Memory B cell (primary cell): Measurements from ENCODE around the gene SLIT3.

ENCODE experiments used
- ATAC-seq: fragments of 150-1000 bp; cut with Tn5 transposase; 2 replicates; pipeline ENCODE4 v1.10.0; 2021; ENCODE audit warnings: low read depth, mild to moderate bottlenecking, moderate library complexity
- DNase-seq, 2 donors: peaks; one replicate each; pipeline ENCODE4 v3.0.0; 2022; ENCODE audit warnings: low spot score in 2 of 2
- H3K27ac Mint-ChIP-seq: one replicate; pipeline ENCODE4 v1.8.0; 2022; ENCODE audit warnings: mild to moderate bottlenecking, moderate library complexity, mixed read lengths
- H3K27me3 Mint-ChIP-seq: one replicate; pipeline ENCODE4 v1.8.0; 2022; ENCODE audit warnings: mixed read lengths
- H3K36me3 Mint-ChIP-seq: one replicate; pipeline ENCODE4 v1.8.0; 2022; ENCODE audit warnings: mild to moderate bottlenecking, mixed read lengths
- H3K4me1 Mint-ChIP-seq: one replicate; pipeline ENCODE4 v1.8.0; 2022; ENCODE audit warnings: mixed read lengths
- H3K4me3 Mint-ChIP-seq: one replicate; pipeline ENCODE4 v1.8.0; 2022; ENCODE audit warnings: mild to moderate bottlenecking, moderate library complexity, mixed read lengths
- H3K9me3 Mint-ChIP-seq: one replicate; pipeline ENCODE4 v1.8.0; 2022; ENCODE audit warnings: mixed read lengths

Gene SLIT3

DNA sequence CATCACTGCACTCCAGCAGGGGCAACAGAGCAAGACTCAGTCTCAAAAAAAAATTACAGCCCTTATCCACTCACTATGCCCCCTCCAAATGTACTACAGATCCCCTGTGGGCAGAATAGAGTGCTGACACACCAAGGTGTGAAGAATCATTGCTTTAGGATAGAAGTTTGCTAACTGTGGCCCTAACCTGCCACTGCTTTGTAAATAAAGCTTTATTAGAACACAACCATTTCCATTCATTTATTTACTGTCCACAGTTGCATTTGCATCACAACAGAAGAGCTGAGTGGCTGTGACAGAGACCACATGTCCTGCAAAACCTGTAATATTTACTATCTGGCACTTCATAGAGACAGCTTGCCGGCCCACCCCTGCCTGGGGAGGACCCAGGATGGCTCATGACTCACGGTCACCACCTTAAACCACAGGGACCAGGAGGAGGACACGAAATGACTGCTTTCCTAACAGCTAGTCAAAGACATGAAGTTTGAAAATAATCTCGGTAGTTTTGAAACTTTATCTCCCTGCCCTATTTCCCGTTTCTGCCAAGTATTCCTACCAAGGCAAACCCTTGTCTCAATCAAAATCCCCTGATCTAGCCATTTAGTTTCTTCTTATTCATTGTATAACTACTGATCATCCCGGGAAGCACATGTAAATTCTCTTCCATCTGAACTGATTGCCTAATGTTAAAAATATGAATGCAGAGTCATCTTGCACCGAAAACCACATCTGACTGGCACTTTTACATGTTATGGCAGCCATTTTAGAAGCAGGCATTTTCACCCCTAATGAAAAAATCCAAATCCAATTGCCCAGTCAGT is 206.1 kb downstream of the SLIT3 start:
- DNase-seq (no peak), ATAC-seq (no peak)
- no peak overlapping the region for H3K4me3 Mint-ChIP-seq
- H3K9me3 Mint-ChIP-seq: peaks cover 2% of the 10 kb centered on the region
- peaks cover 5% of the 10 kb centered on the region for H3K27me3 Mint-ChIP-seq
- H3K27ac Mint-ChIP-seq: no peak overlapping the region
- no peaks in the 10 kb centered on the region for H3K36me3 Mint-ChIP-seq
- no peaks in the 10 kb centered on the region for H3K4me1 Mint-ChIP-seq

DNA sequence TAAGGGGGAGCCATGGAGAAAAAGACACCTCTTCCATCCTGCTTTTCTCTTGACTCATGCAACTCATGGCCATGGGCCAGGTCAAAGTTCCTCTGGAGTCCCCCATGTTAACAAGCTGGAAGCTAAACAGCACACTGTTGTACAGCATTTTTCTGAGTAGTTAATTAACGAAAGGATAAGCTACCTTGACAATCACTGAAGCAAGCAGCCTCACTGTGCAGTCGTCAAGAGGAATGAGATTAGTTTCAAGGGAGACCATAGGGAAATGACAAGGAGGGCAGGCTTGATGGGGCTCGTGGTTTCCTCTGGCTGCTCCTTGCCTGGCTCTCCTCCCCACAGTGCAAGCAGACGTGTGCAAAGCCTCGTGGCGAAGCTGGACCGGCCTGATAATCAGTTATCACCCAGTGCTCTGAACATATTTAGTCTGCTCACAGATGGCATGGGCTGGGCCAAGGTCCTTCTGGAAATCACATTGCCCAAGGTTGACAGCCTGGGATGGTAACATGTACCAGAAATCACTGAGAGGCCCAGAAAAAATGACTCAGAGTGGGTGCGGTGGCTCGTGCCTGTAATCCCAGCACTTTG is 209.5 kb downstream of the SLIT3 start:
- H3K4me1 Mint-ChIP-seq: no peaks in the 10 kb centered on the region
- peaks cover 1% of the 10 kb centered on the region for H3K9me3 Mint-ChIP-seq
- ATAC-seq: no peak
- no peaks in the 10 kb centered on the region for H3K36me3 Mint-ChIP-seq
- H3K4me3 Mint-ChIP-seq: no peak overlapping the region
- DNase-seq: no peak
- H3K27me3 Mint-ChIP-seq: peaks cover 1% of the 10 kb centered on the region
- no peak overlapping the region for H3K27ac Mint-ChIP-seq

- peaks cover 1% of the 10 kb centered on the region for H3K27me3 Mint-ChIP-seq
- H3K4me3 Mint-ChIP-seq: no peak overlapping the region
- no peaks in the 10 kb centered on the region for H3K4me1 Mint-ChIP-seq
- H3K9me3 Mint-ChIP-seq: peaks cover 1% of the 10 kb centered on the region
- no peak overlapping the region for H3K27ac Mint-ChIP-seq
- H3K36me3 Mint-ChIP-seq: no peaks in the 10 kb centered on the region
- no peak for DNase-seq
- ATAC-seq: no peak
Observed at GRCh38 chr5:169089343-169089742, 211.6 kb downstream of the SLIT3 start.

DNA sequence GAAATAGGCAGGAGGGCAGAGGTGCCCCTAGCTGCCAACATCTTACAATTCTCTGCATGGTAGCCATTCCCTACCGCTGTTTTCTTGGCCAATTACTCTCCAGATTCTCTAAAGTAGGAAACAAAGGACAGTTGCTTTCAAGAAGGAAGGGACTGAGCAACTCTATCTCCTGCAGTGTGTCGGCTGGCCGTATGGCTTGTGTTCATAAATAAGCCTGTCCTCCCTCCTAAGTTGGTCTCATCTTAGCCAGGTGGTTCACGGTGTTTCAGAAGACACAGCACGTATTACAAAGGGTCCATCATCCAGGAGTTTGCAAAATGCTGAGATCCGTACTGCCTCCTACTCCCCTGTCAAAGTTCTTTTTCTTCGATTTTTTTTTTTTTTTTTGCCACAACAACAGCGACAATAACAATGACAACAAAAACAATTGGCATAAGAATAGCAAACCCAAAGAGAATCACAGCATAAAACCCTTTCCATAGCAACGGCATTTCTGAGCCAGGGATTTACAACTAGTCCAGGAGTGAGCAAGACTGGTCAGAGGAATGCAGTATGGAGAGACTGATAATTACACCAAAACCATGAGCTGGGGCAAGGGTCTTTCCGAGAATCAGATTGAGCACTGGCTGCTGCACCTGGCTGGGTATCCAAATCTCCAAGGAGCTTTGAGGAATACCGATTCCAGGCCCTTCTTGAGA is 212.8 kb downstream of the SLIT3 start:
- Mint-ChIP-seq H3K27me3 (peaks cover 1% of the 10 kb centered on the region), H3K36me3 (no peaks in the 10 kb centered on the region), H3K4me3 (no peak overlapping the region), H3K4me1 (no peaks in the 10 kb centered on the region), H3K27ac (no peak overlapping the region), H3K9me3 (peaks cover 1% of the 10 kb centered on the region)
- ATAC-seq: no peak
- DNase-seq: no peak

- ATAC-seq: no peak
- H3K36me3 Mint-ChIP-seq: no peaks in the 10 kb centered on the region
- no peak for DNase-seq
- peaks cover 1% of the 10 kb centered on the region for H3K9me3 Mint-ChIP-seq
- H3K4me1 Mint-ChIP-seq: no peaks in the 10 kb centered on the region
- no peaks in the 10 kb centered on the region for H3K27me3 Mint-ChIP-seq
- H3K4me3 Mint-ChIP-seq: no peak overlapping the region
- no peak overlapping the region for H3K27ac Mint-ChIP-seq
Observed at GRCh38 chr5:169085636-169086035, 215.3 kb downstream of the SLIT3 start.

DNA sequence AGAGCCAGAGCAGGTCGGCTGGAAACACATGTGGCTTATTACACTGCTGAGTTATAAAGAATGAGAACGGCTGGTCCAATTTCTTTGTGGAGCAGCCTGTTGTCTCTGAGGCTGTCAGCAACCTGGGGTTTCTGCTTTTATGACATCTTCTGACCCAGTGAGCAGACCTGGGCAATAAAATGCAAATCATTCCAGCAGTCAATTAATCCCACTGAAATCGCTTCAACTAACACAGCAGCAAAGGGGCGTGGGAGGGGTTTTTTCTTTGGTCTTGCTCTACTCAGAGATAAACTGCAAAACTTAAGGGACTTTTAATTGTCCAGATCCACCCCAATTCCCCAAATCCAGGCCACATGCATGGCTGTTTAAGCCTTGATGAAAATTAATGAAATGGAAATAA is 215.7 kb downstream of the SLIT3 start:
- H3K9me3 Mint-ChIP-seq: no peaks in the 10 kb centered on the region
- no peak overlapping the region for H3K27ac Mint-ChIP-seq
- no peaks in the 10 kb centered on the region for H3K36me3 Mint-ChIP-seq

DNA sequence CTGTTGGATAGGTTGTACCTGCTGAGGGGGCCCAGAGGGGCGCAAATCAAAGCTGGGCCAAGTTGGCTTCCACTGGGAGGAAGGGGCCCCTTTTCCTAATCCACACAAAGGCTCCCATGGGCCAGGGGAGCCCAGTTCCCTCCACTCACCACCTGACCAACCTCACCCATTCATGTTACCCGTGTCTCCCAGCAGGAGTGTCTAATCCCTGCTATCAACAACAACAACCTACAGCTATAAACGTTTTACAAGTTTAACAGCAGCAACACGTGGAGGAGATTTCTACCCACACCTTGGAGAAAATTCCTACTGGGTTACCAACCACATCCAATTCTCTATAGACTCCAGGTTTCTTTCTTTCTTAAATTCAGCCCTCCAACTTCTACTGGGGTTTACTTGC is 216.2 kb downstream of the SLIT3 start:
- no peaks in the 10 kb centered on the region for H3K27me3 Mint-ChIP-seq
- H3K36me3 Mint-ChIP-seq: no peaks in the 10 kb centered on the region
- no peak overlapping the region for H3K27ac Mint-ChIP-seq
- ATAC-seq: no peak
- no peak overlapping the region for H3K4me3 Mint-ChIP-seq
- no peaks in the 10 kb centered on the region for H3K4me1 Mint-ChIP-seq
- DNase-seq: no peak
- H3K9me3 Mint-ChIP-seq: no peaks in the 10 kb centered on the region

More for the DNA sequence above, 215.7 kb downstream of the SLIT3 start:
- Mint-ChIP-seq H3K4me1 (no peaks in the 10 kb centered on the region), H3K27me3 (no peaks in the 10 kb centered on the region), H3K4me3 (no peak overlapping the region)
- DNase-seq (no peak), ATAC-seq (no peak)

DNA sequence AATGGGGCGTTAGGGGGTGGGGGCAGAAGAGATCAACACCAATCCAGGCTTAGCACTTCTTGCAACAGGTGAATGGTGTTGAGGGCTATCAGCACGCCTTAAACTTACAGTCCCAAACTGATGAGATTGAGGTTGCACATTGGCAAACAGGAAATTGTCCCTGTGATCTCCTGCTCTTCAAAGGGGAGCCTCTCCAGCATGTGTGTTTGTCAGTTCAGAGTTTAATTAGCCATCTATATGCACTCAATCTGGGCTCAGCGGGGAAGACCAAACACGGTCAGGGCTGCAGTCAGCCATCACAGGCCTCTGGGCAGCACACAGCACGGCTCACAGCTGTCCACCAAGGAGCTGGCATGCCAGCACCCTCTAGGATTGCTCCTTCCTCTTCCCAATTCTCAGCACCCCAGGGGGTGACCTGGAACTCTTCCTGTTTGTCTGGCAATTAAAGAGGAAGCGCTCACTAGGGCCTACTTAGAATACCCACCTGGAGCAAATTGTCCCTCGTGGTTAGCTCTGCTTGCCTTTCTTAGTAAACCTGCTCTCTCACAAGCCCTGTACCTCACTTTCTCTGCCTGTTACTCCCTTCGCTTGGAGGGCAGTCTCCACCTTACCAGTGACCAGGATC is 217.4 kb downstream of the SLIT3 start:
- H3K4me3 Mint-ChIP-seq: no peak overlapping the region
- no peak overlapping the region for H3K27ac Mint-ChIP-seq
- no peak for DNase-seq
- no peak for ATAC-seq
- H3K27me3 Mint-ChIP-seq: peaks cover under 1% of the 10 kb centered on the region
- no peaks in the 10 kb centered on the region for H3K4me1 Mint-ChIP-seq
- H3K36me3 Mint-ChIP-seq: no peaks in the 10 kb centered on the region
- H3K9me3 Mint-ChIP-seq: no peaks in the 10 kb centered on the region

DNA sequence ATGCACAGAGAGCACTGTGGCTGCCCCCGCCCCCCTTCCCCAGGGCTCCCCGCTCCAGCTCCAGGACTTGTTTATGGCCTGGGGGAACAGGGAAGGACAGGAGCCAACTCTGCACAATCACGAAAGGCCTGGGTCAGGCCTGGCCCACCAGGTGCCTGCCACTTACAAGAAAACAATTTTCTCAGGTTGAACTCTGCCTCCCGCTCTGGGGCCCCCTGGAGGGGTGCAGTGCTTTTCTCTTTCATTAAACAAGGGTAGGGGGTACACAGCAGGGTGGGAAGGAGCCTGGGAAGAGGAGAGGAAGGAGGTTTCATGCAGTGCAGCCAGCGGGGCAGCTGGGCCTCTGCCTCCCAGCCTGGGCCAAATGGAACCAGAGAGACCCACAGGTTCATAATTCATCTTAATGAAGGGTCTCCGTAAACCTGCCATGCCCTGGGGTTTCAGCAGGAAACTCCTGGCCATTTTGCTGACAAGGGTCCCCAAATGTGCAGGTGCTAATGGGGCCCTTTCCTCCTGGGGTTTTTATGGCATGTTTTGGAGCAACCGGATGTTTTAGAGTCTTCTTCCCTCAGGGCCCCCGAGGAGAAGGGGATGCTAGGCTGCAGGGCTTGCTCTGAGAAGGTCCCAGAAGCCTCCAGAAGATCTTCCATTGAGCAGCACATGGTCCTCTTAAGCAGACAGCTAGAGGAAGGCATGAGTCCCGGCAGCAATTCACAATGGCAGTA is 219.8 kb downstream of the SLIT3 start:
- Mint-ChIP-seq H3K27ac (no peak overlapping the region), H3K36me3 (no peaks in the 10 kb centered on the region), H3K4me1 (no peaks in the 10 kb centered on the region), H3K9me3 (no peaks in the 10 kb centered on the region), H3K4me3 (no peak overlapping the region), H3K27me3 (peaks cover 4% of the 10 kb centered on the region)
- no peak for ATAC-seq
- DNase-seq: no peak

DNA sequence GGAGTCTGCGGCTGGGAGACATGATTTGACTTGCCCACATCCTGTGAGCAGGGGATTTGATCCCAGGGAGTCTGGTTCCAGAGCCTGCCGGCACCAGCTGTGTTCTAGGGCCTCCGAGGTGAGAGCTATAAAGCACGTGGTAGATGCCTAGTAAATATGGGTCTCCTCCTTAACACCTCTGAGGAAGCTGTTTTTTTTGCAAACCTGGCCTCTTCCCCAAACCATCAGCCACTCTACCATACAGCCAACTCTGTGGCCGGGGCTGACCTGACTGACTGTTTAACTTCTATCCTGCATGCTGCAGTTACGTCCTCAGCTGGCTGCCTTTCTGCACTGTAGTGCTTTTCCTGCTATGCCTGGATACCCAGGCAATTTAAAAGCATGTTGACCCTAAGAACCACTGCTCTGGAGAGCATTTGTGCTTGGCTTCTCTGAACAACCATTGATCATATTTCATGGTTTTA is 220.5 kb downstream of the SLIT3 start:
- H3K4me1 Mint-ChIP-seq: no peaks in the 10 kb centered on the region

GRCh38 chr5:169079697-169080096 is 221.2 kb downstream of the SLIT3 start:
- DNase-seq (no peak), ATAC-seq (no peak)
- Mint-ChIP-seq H3K36me3 (no peaks in the 10 kb centered on the region), H3K4me1 (no peaks in the 10 kb centered on the region), H3K27ac (no peak overlapping the region), H3K9me3 (no peaks in the 10 kb centered on the region), H3K27me3 (peaks cover 4% of the 10 kb centered on the region), H3K4me3 (no peak overlapping the region)

More for the DNA sequence above, 220.5 kb downstream of the SLIT3 start:
- Mint-ChIP-seq H3K9me3 (no peaks in the 10 kb centered on the region), H3K27me3 (peaks cover 4% of the 10 kb centered on the region), H3K4me3 (no peak overlapping the region), H3K27ac (no peak overlapping the region), H3K36me3 (no peaks in the 10 kb centered on the region)
- ATAC-seq (no peak), DNase-seq (no peak)

- no peak for DNase-seq
- Mint-ChIP-seq H3K27ac (no peak overlapping the region), H3K4me3 (no peak overlapping the region), H3K36me3 (no peaks in the 10 kb centered on the region), H3K4me1 (no peaks in the 10 kb centered on the region), H3K27me3 (peaks cover 8% of the 10 kb centered on the region), H3K9me3 (peaks cover 2% of the 10 kb centered on the region)
- no peak for ATAC-seq
Observed at GRCh38 chr5:169074839-169075238, 226.1 kb downstream of the SLIT3 start.

- Mint-ChIP-seq H3K27ac (no peak overlapping the region), H3K4me3 (no peak overlapping the region), H3K36me3 (no peaks in the 10 kb centered on the region), H3K9me3 (peaks cover 2% of the 10 kb centered on the region), H3K4me1 (no peaks in the 10 kb centered on the region), H3K27me3 (peaks cover 6% of the 10 kb centered on the region)
- DNase-seq (no peak), ATAC-seq (no peak)
Observed at GRCh38 chr5:169072233-169072632, 228.7 kb downstream of the SLIT3 start.
